ENCODE data around the gene SCARB1.

GRCh38 chr12:124877423-124877822 is 13.8 kb upstream of the SCARB1 start:
- TF ChIP-seq POLR2AphosphoS5 (IDR thresholded peaks at IDR 0.05; ENCODE audit: low read depth) (no peak), CTCF (conservative IDR thresholded peaks at IDR 0.05; ENCODE audit: low read depth in 2 of 2) (no peak), CREB1 (CRISPR knock-in tag; IDR thresholded peaks at IDR 0.05; ENCODE audit: low read depth) (no peak)

Data from GM23338 (cell line).